ENCODE data around the gene NAGPA. TPM values are rescaled to one million over a fixed set of nuclear protein-coding genes. Genes with fewer than 3 reads are reported as not detected.

NAGPA gene
- total RNA-seq, 1 donor from 2014 or later = 17.4 TPM

GRCh38 chr16:4976079-4976478, 57.7 kb downstream of the NAGPA start:
- Histone ChIP-seq H3K4me3 (ENCODE audit: insufficient read depth, low read depth, low read length) (no peak overlapping the region), H3K79me2 (ENCODE audit: insufficient read depth, low read length) (no peaks in the 10 kb centered on the region), H3K9ac (ENCODE audit: low read length) (no peak overlapping the region), H3K4me1 (ENCODE audit: insufficient read depth, low read length) (no peaks in the 10 kb centered on the region), H3K4me2 (ENCODE audit: low read length) (no peak overlapping the region), H3K36me3 (ENCODE audit: insufficient read depth, low read length) (no peaks in the 10 kb centered on the region), H2AFZ (ENCODE audit: low read depth, low read length) (no peak overlapping the region), H3K27ac (ENCODE audit: low read depth, low read length) (no peak overlapping the region), H3K9me3 (ENCODE audit: insufficient read depth, low read depth, low read length) (no peaks in the 10 kb centered on the region), H3K27me3 (ENCODE audit: insufficient read depth, low read length) (peaks cover 11% of the 10 kb centered on the region), H4K20me1 (ENCODE audit: insufficient read depth, low read length) (no peaks in the 10 kb centered on the region)
- DNase-seq (ENCODE audit: low read depth) (no peak), FAIRE-seq (no peak)
- Mint-ChIP-seq H3K4me3 (ENCODE audit: unreplicated experiment) (no peak overlapping the region), H3K36me3 (ENCODE audit: low read depth, unreplicated experiment) (no peaks in the 10 kb centered on the region), H3K9me3 (ENCODE audit: unreplicated experiment) (peaks cover 4% of the 10 kb centered on the region), H3K27me3 (ENCODE audit: low read depth, unreplicated experiment) (peaks cover 7% of the 10 kb centered on the region), H3K27ac (ENCODE audit: unreplicated experiment) (no peak overlapping the region), H3K4me1 (ENCODE audit: low read depth, unreplicated experiment) (peaks cover 4% of the 10 kb centered on the region)
- TF ChIP-seq CTCF (IDR thresholded peaks at IDR 0.05; ENCODE audit: insufficient read depth, low read depth, low read length) = no peak

Other genes starting within 250 kb of the NAGPA start
- 4.4 and 5.9 TPM in 2 replicates for gene SEPTIN12, start 245.6 kb downstream of the NAGPA start, total RNA-seq
- gene SMIM22, start 238.6 kb downstream of the NAGPA start, total RNA-seq = not detected in 2 replicates
- 33.6 and 38.0 TPM in 2 replicates for gene ROGDI, start 231.3 kb downstream of the NAGPA start, total RNA-seq
- gene GLYR1, start 186.6 kb downstream of the NAGPA start, total RNA-seq = 69.9 and 77.8 TPM in 2 replicates
- gene UBN1, start 186.5 kb downstream of the NAGPA start, total RNA-seq = 42.9 and 45.3 TPM in 2 replicates
- 5.8 and 12.3 TPM in 2 replicates for gene PPL, start 96.8 kb downstream of the NAGPA start, total RNA-seq
- 0.12 and 0.32 TPM in 2 replicates for gene SEC14L5, start 75.6 kb downstream of the NAGPA start, total RNA-seq
- not detected in 2 replicates for gene C16orf89, start 32.0 kb upstream of the NAGPA start, total RNA-seq
- 23.1 and 23.2 TPM in 2 replicates for gene ALG1, start 37.9 kb upstream of the NAGPA start, total RNA-seq
- gene EEF2KMT, start 63.9 kb upstream of the NAGPA start, total RNA-seq = 7.3 and 9.2 TPM in 2 replicates